ENCODE results near the gene PRRC2B. TPM values are rescaled to one million over a fixed set of nuclear protein-coding genes. Genes with fewer than 3 reads are reported as not detected.

PRRC2B gene
- total RNA-seq, 1 donor from 2014 or later, result 174 TPM

GRCh38 chr9:131473198-131473885 is 79.5 kb downstream of the PRRC2B start:
- peaks cover 70% of the 10 kb centered on the region for H3K36me3 Mint-ChIP-seq (ENCODE audit: low read depth)
- intact Hi-C loops (cut with micrococcal nuclease), result no loop called here
- H3K27me3 Mint-ChIP-seq (ENCODE audit: low read depth), result no peaks in the 10 kb centered on the region
- H3K4me1 Mint-ChIP-seq (ENCODE audit: low read depth), result no peaks in the 10 kb centered on the region
- no peaks in the 10 kb centered on the region for H3K9me3 Mint-ChIP-seq
- H3K4me3 Mint-ChIP-seq (ENCODE audit: low read depth), result no peak overlapping the region
- no peak overlapping the region for H3K27ac Mint-ChIP-seq
- no peak for DNase-seq (ENCODE audit: low spot score)

GRCh38 chr9:131473891-131474290 is 80.0 kb downstream of the PRRC2B start:
- Mint-ChIP-seq H3K4me3 (ENCODE audit: low read depth) (no peak overlapping the region), H3K36me3 (ENCODE audit: low read depth) (peaks cover 69% of the 10 kb centered on the region), H3K4me1 (ENCODE audit: low read depth) (no peaks in the 10 kb centered on the region), H3K27me3 (ENCODE audit: low read depth) (no peaks in the 10 kb centered on the region), H3K27ac (no peak overlapping the region), H3K9me3 (no peaks in the 10 kb centered on the region)
- intact Hi-C loops (cut with micrococcal nuclease), result no loop called here
- DNase-seq (ENCODE audit: low spot score), result no peak

GRCh38 chr9:131474711-131475110 is 80.8 kb downstream of the PRRC2B start:
- H3K9me3 Mint-ChIP-seq, result no peaks in the 10 kb centered on the region
- DNase-seq (ENCODE audit: low spot score), result no peak
- H3K4me1 Mint-ChIP-seq (ENCODE audit: low read depth), result no peaks in the 10 kb centered on the region
- H3K27me3 Mint-ChIP-seq (ENCODE audit: low read depth), result no peaks in the 10 kb centered on the region
- H3K4me3 Mint-ChIP-seq (ENCODE audit: low read depth), result no peak overlapping the region
- intact Hi-C loops (cut with micrococcal nuclease), result no loop called here
- H3K27ac Mint-ChIP-seq, result no peak overlapping the region
- H3K36me3 Mint-ChIP-seq (ENCODE audit: low read depth), result peaks cover 71% of the 10 kb centered on the region

- H3K4me3 Mint-ChIP-seq (ENCODE audit: low read depth), result no peak overlapping the region
- peaks cover 70% of the 10 kb centered on the region for H3K36me3 Mint-ChIP-seq (ENCODE audit: low read depth)
- no peak overlapping the region for H3K27ac Mint-ChIP-seq
- no peaks in the 10 kb centered on the region for H3K4me1 Mint-ChIP-seq (ENCODE audit: low read depth)
- intact Hi-C loops (cut with micrococcal nuclease), result no loop called here
- H3K9me3 Mint-ChIP-seq, result no peaks in the 10 kb centered on the region
- DNase-seq (ENCODE audit: low spot score), result no peak
- no peaks in the 10 kb centered on the region for H3K27me3 Mint-ChIP-seq (ENCODE audit: low read depth)
Measured at GRCh38 chr9:131475111-131475955, 81.4 kb downstream of the PRRC2B start.

- Mint-ChIP-seq H3K27me3 (ENCODE audit: low read depth) (no peaks in the 10 kb centered on the region), H3K4me1 (ENCODE audit: low read depth) (no peaks in the 10 kb centered on the region), H3K27ac (no peak overlapping the region), H3K36me3 (ENCODE audit: low read depth) (peaks cover 64% of the 10 kb centered on the region), H3K4me3 (ENCODE audit: low read depth) (no peak overlapping the region), H3K9me3 (no peaks in the 10 kb centered on the region)
- intact Hi-C loops (cut with micrococcal nuclease), result no loop called here
- no peak for DNase-seq (ENCODE audit: low spot score)
Measured at GRCh38 chr9:131475956-131476776, 82.3 kb downstream of the PRRC2B start.

GRCh38 chr9:131476777-131477345 is 83.0 kb downstream of the PRRC2B start:
- H3K9me3 Mint-ChIP-seq, result no peaks in the 10 kb centered on the region
- no peak for DNase-seq (ENCODE audit: low spot score)
- H3K36me3 Mint-ChIP-seq (ENCODE audit: low read depth), result peaks cover 64% of the 10 kb centered on the region
- no peaks in the 10 kb centered on the region for H3K27me3 Mint-ChIP-seq (ENCODE audit: low read depth)
- no peak overlapping the region for H3K27ac Mint-ChIP-seq
- no peaks in the 10 kb centered on the region for H3K4me1 Mint-ChIP-seq (ENCODE audit: low read depth)
- H3K4me3 Mint-ChIP-seq (ENCODE audit: low read depth), result no peak overlapping the region
- intact Hi-C loops (cut with micrococcal nuclease), result no loop called here

- H3K27ac Mint-ChIP-seq, result no peak overlapping the region
- H3K4me1 Mint-ChIP-seq (ENCODE audit: low read depth), result no peaks in the 10 kb centered on the region
- H3K9me3 Mint-ChIP-seq, result no peaks in the 10 kb centered on the region
- H3K36me3 Mint-ChIP-seq (ENCODE audit: low read depth), result peaks cover 68% of the 10 kb centered on the region
- DNase-seq (ENCODE audit: low spot score), result no peak
- H3K27me3 Mint-ChIP-seq (ENCODE audit: low read depth), result no peaks in the 10 kb centered on the region
- H3K4me3 Mint-ChIP-seq (ENCODE audit: low read depth), result no peak overlapping the region
- intact Hi-C loops (cut with micrococcal nuclease), result no loop called here
Measured at GRCh38 chr9:131477367-131477766, 83.5 kb downstream of the PRRC2B start.

- Mint-ChIP-seq H3K4me3 (ENCODE audit: low read depth) (no peak overlapping the region), H3K27me3 (ENCODE audit: low read depth) (no peaks in the 10 kb centered on the region), H3K27ac (no peak overlapping the region), H3K9me3 (no peaks in the 10 kb centered on the region), H3K4me1 (ENCODE audit: low read depth) (no peaks in the 10 kb centered on the region), H3K36me3 (ENCODE audit: low read depth) (peaks cover 69% of the 10 kb centered on the region)
- DNase-seq (ENCODE audit: low spot score), result no peak
- intact Hi-C loops (cut with micrococcal nuclease), result no loop called here
Measured at GRCh38 chr9:131477816-131478419, 84.0 kb downstream of the PRRC2B start.

- no peaks in the 10 kb centered on the region for H3K27me3 Mint-ChIP-seq (ENCODE audit: low read depth)
- intact Hi-C loops (cut with micrococcal nuclease), result no loop called here
Measured at GRCh38 chr9:131478421-131478868, 84.6 kb downstream of the PRRC2B start.

GRCh38 chr9:131478911-131479310 is 85.0 kb downstream of the PRRC2B start:
- H3K4me1 Mint-ChIP-seq (ENCODE audit: low read depth), result no peaks in the 10 kb centered on the region
- no peaks in the 10 kb centered on the region for H3K27me3 Mint-ChIP-seq (ENCODE audit: low read depth)
- H3K4me3 Mint-ChIP-seq (ENCODE audit: low read depth), result no peak overlapping the region
- intact Hi-C loops (cut with micrococcal nuclease), result no loop called here
- H3K27ac Mint-ChIP-seq, result no peak overlapping the region
- no peaks in the 10 kb centered on the region for H3K9me3 Mint-ChIP-seq
- H3K36me3 Mint-ChIP-seq (ENCODE audit: low read depth), result peaks cover 65% of the 10 kb centered on the region
- no peak for DNase-seq (ENCODE audit: low spot score)

More at GRCh38 chr9:131478421-131478868, 84.6 kb downstream of the PRRC2B start:
- Mint-ChIP-seq H3K4me1 (ENCODE audit: low read depth) (no peaks in the 10 kb centered on the region), H3K36me3 (ENCODE audit: low read depth) (peaks cover 68% of the 10 kb centered on the region), H3K27ac (no peak overlapping the region), H3K9me3 (no peaks in the 10 kb centered on the region), H3K4me3 (ENCODE audit: low read depth) (no peak overlapping the region)
- DNase-seq (ENCODE audit: low spot score), result peak; percentile 29

GRCh38 chr9:131480258-131480657 is 86.4 kb downstream of the PRRC2B start:
- Mint-ChIP-seq H3K4me3 (ENCODE audit: low read depth) (no peak overlapping the region), H3K36me3 (ENCODE audit: low read depth) (peaks cover 66% of the 10 kb centered on the region)

More at GRCh38 chr9:131480258-131480657, 86.4 kb downstream of the PRRC2B start:
- Mint-ChIP-seq H3K27ac (no peak overlapping the region), H3K27me3 (ENCODE audit: low read depth) (no peaks in the 10 kb centered on the region), H3K9me3 (no peaks in the 10 kb centered on the region), H3K4me1 (ENCODE audit: low read depth) (no peaks in the 10 kb centered on the region)
- intact Hi-C loops (cut with micrococcal nuclease), result no loop called here
- no peak for DNase-seq (ENCODE audit: low spot score)
